ENCODE results near the gene SETX.

DNA sequence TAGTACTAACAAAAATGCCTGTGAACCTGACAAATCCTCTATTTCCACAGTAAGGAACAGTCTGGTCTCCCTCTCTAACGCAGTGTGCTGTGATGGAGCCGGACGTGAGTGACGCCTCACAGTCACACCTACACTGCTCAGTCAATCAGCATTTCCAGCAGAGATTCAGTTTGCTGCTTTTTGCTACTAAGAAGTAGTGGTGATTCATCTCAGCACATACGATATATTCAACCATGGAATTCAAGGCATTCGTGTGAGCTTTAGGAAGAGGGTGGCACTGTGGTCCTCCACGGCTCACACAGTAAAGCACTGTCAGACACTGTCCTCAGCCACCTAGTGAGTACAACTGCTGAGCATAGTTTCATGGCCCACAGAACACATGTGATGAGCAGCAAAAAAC lies 70.9 kb downstream of the SETX start:
- TF ChIP-seq ARNTL (CRISPR knock-in tag; IDR thresholded peaks at IDR 0.05; ENCODE audit: borderline replicate concordance, low read depth) (no peak), ZFP30 (CRISPR knock-in tag; IDR thresholded peaks at IDR 0.05) (no peak), BACH2 (CRISPR knock-in tag; IDR thresholded peaks at IDR 0.05; ENCODE audit: borderline replicate concordance) (no peak), ZFP3 (CRISPR knock-in tag; IDR thresholded peaks at IDR 0.05) (no peak), OSR1 (CRISPR knock-in tag; IDR thresholded peaks at IDR 0.05) (no peak), SNAI2 (CRISPR knock-in tag; IDR thresholded peaks at IDR 0.05) (no peak), ZNF565 (CRISPR knock-in tag; conservative IDR thresholded peaks at IDR 0.05; ENCODE audit: low read depth) (no peak)
- TF ChIP-seq, protein P1, sequence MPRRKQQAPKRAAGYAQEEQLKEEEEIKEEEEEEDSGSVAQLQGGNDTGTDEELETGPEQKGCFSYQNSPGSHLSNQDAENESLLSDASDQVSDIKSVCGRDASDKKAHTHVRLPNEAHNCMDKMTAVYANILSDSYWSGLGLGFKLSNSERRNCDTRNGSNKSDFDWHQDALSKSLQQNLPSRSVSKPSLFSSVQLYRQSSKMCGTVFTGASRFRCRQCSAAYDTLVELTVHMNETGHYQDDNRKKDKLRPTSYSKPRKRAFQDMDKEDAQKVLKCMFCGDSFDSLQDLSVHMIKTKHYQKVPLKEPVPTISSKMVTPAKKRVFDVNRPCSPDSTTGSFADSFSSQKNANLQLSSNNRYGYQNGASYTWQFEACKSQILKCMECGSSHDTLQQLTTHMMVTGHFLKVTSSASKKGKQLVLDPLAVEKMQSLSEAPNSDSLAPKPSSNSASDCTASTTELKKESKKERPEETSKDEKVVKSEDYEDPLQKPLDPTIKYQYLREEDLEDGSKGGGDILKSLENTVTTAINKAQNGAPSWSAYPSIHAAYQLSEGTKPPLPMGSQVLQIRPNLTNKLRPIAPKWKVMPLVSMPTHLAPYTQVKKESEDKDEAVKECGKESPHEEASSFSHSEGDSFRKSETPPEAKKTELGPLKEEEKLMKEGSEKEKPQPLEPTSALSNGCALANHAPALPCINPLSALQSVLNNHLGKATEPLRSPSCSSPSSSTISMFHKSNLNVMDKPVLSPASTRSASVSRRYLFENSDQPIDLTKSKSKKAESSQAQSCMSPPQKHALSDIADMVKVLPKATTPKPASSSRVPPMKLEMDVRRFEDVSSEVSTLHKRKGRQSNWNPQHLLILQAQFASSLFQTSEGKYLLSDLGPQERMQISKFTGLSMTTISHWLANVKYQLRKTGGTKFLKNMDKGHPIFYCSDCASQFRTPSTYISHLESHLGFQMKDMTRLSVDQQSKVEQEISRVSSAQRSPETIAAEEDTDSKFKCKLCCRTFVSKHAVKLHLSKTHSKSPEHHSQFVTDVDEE (CRISPR knock-in tag; IDR thresholded peaks at IDR 0.05): no peak
- TF ChIP-seq, protein P2, sequence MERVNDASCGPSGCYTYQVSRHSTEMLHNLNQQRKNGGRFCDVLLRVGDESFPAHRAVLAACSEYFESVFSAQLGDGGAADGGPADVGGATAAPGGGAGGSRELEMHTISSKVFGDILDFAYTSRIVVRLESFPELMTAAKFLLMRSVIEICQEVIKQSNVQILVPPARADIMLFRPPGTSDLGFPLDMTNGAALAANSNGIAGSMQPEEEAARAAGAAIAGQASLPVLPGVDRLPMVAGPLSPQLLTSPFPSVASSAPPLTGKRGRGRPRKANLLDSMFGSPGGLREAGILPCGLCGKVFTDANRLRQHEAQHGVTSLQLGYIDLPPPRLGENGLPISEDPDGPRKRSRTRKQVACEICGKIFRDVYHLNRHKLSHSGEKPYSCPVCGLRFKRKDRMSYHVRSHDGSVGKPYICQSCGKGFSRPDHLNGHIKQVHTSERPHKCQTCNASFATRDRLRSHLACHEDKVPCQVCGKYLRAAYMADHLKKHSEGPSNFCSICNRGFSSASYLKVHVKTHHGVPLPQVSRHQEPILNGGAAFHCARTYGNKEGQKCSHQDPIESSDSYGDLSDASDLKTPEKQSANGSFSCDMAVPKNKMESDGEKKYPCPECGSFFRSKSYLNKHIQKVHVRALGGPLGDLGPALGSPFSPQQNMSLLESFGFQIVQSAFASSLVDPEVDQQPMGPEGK (CRISPR knock-in tag; IDR thresholded peaks at IDR 0.05; ENCODE audit: borderline replicate concordance): no peak
